ENCODE results near the gene RIN3. TPM values are rescaled to one million over a fixed set of nuclear protein-coding genes. Genes with fewer than 3 reads are reported as not detected.

The RIN3 gene
- total RNA-seq, 4 donors from 2014 or later: 6.2 to 29.8 (median 12.2) TPM

GRCh38 chr14:92561906-92562479, 48.4 kb downstream of the RIN3 start:
- H3K27ac ChIP-seq: no peak overlapping the region
- intact Hi-C loops (cut with DNase I; ENCODE audit: low total_unique reads): no loop called here
- H3K27me3 ChIP-seq: no peaks in the 10 kb centered on the region
- H3K36me3 ChIP-seq: no peaks in the 10 kb centered on the region
- no peak for TF ChIP-seq CTCF (IDR thresholded peaks at IDR 0.05)
- TF ChIP-seq POLR2A (IDR thresholded peaks at IDR 0.05): no peak
- no peaks in the 10 kb centered on the region for H3K9me3 ChIP-seq
- no peaks in the 10 kb centered on the region for H3K4me1 ChIP-seq
- DNase-seq: no peak
- H3K4me3 ChIP-seq: no peak overlapping the region

- Histone ChIP-seq H3K9me3 (no peaks in the 10 kb centered on the region), H3K27ac (no peak overlapping the region), H3K36me3 (no peaks in the 10 kb centered on the region), H3K4me3 (no peak overlapping the region), H3K4me1 (no peaks in the 10 kb centered on the region), H3K27me3 (no peaks in the 10 kb centered on the region)
- intact Hi-C loops (cut with DNase I; ENCODE audit: low total_unique reads): no loop called here
- DNase-seq: no peak
- no peak for TF ChIP-seq POLR2A (IDR thresholded peaks at IDR 0.05)
- no peak for TF ChIP-seq CTCF (IDR thresholded peaks at IDR 0.05)
Observed at GRCh38 chr14:92563359-92563758, 49.8 kb downstream of the RIN3 start.

GRCh38 chr14:92563765-92564285, 50.2 kb downstream of the RIN3 start:
- Histone ChIP-seq H3K27me3 (no peaks in the 10 kb centered on the region), H3K36me3 (no peaks in the 10 kb centered on the region), H3K4me3 (no peak overlapping the region), H3K9me3 (no peaks in the 10 kb centered on the region), H3K27ac (no peak overlapping the region), H3K4me1 (no peaks in the 10 kb centered on the region)
- no peak for DNase-seq
- intact Hi-C loops (cut with DNase I; ENCODE audit: low total_unique reads): no loop called here
- TF ChIP-seq CTCF (IDR thresholded peaks at IDR 0.05): no peak
- TF ChIP-seq POLR2A (IDR thresholded peaks at IDR 0.05): no peak

- Histone ChIP-seq H3K27ac (no peak overlapping the region), H3K9me3 (no peaks in the 10 kb centered on the region), H3K27me3 (no peaks in the 10 kb centered on the region), H3K4me1 (no peaks in the 10 kb centered on the region), H3K36me3 (no peaks in the 10 kb centered on the region), H3K4me3 (no peak overlapping the region)
- DNase-seq: no peak
- intact Hi-C loops (cut with DNase I; ENCODE audit: low total_unique reads): no loop called here
- TF ChIP-seq CTCF (IDR thresholded peaks at IDR 0.05): no peak
- TF ChIP-seq POLR2A (IDR thresholded peaks at IDR 0.05): no peak
Observed at GRCh38 chr14:92564344-92565039, 50.9 kb downstream of the RIN3 start.

- intact Hi-C loops (cut with DNase I; ENCODE audit: low total_unique reads): no loop called here
- no peak overlapping the region for H3K4me3 ChIP-seq
- H3K27ac ChIP-seq: no peak overlapping the region
- no peaks in the 10 kb centered on the region for H3K27me3 ChIP-seq
- H3K36me3 ChIP-seq: no peaks in the 10 kb centered on the region
- H3K9me3 ChIP-seq: no peaks in the 10 kb centered on the region
- no peak for DNase-seq
- TF ChIP-seq POLR2A (IDR thresholded peaks at IDR 0.05): no peak
- TF ChIP-seq CTCF (IDR thresholded peaks at IDR 0.05): no peak
- no peaks in the 10 kb centered on the region for H3K4me1 ChIP-seq
Observed at GRCh38 chr14:92565040-92565717, 51.6 kb downstream of the RIN3 start.
